ENCODE data around the gene C2CD4C.

DNA sequence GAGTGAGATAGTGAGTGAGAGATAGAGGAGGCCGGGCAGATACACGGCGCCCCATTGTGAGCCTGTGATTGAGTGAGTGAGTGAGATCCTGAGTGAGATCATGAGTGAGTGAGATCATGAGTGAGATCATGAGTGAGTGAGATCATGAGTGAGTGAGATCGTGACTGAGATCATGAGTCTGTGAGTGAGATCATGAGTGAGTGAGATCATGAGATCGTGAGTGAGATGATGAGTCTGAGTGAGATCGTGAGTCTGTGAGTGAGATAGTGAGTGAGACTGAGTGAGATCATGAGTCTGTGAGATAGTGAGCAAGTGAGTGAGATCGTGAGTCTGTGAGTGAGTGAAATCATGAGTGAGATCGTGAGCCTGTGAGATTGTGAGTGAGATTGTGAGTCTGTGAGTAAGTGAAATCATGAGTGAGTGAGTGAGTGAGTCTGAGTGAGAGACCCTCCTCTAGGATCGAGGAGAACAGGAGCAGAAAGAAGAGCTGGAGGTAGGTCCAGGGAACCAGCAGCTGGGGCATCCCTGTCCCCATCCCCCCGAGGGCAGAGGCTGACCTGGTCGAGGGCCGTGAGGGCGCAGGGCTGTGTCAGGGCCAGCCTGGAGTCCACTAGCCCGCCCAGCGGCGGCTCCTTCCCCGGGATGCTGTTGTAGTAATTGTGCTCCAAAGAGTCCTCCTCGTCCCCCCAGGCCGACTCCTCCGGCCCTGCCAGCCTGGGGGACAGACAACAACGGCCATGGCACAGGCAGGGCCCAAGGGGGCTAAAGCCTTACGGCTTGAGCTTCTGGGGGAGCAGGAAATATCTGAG lies 25.4 kb upstream of the C2CD4C start:
- no peak for TF ChIP-seq SP1 (IDR thresholded peaks at IDR 0.05)
- no peak for TF ChIP-seq FOXM1 (IDR thresholded peaks at IDR 0.05; ENCODE audit: borderline replicate concordance)
- TF ChIP-seq ELF4 (IDR thresholded peaks at IDR 0.05), result no peak
- no peak for TF ChIP-seq ZNF384 (IDR thresholded peaks at IDR 0.05)
- no peak for TF ChIP-seq FOXA1 (IDR thresholded peaks at IDR 0.05)
- no peak for TF ChIP-seq FOXK2 (IDR thresholded peaks at IDR 0.05)
- no peak for TF ChIP-seq TARDBP (IDR thresholded peaks at IDR 0.05)
- TF ChIP-seq NFRKB (IDR thresholded peaks at IDR 0.05), result no peak

All from HEK293T (cell line).